ENCODE data around the gene NELFA. TPM values are rescaled to one million over a fixed set of nuclear protein-coding genes. Genes with fewer than 3 reads are reported as not detected.

Gene NELFA
- total and polyA plus RNA-seq, 10 of the 15 experiments (the other 5 are each of a cell fraction or from before 2014, with no cell fraction given) = 0.39 to 38.6 (median 16.7) TPM

DNA sequence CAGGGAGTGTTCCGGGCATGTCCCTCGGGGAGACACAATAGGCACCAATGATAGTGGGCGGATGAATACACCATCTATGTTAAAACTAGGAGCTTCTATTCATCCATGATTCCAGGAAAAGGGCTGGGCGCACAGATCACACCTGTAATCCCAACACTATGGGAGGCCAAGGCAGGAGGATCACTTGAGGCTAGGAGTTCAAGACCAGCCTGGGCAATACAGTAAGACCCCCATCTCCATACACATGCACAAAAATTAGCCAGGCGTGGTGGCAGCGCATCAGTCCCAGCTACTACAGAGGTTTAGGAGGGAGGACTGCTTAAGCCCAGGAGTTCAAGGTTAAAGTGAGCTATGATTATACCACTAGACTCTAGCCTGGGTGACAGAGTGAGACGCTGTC lies 2.4 kb downstream of the NELFA start:
- ATAC-seq (no peak), DNase-seq (ENCODE audit: low read depth, low spot score) (no peak), FAIRE-seq (no peak)
- ChIA-PET CTCF (interaction anchor here (0.5 to 1.7 kb wide), 5 partner anchors 10 to 313 kb away, joined by 3 to 5 read pairs (median 4); no protein-coding TSS in a partner anchor), RAD21 (ENCODE audit: unreplicated experiment) (interaction anchor here (0.6 kb wide), 1 partner anchor 498 kb away, joined by 3 read pairs; no protein-coding TSS in a partner anchor), SMC1A (ENCODE audit: uncharacterized antibody, unreplicated experiment) (interaction anchor here (1.2 kb wide), 1 partner anchor 123 kb away, joined by 3 read pairs; no protein-coding TSS in a partner anchor), POLR2A (interaction anchor here (1.2 kb wide), 1 partner anchor 9 kb away, joined by 3 read pairs; no protein-coding TSS in a partner anchor)
- H3K36me3 ChIP-seq (ENCODE audit: control insufficient read depth in 2 of 2, insufficient read depth in 2 of 2, low read length in 1 of 2) = peaks cover 0 to 6% of the 10 kb centered on the region in 2 experiments; a peak in 1 of 4 replicates
- no TSS peak for BruUV-seq (replicated peaks)
- WGBS (ENCODE audit: insufficient coverage, insufficient replicate concordance, low lambda C conversion rate, missing lambda C conversion rate) = 98% methylated on average over 6 of the region's 7 CpGs
- intact Hi-C loops (cut with micrococcal nuclease; ENCODE audit: unreplicated experiment) (loop anchor here (10.0 kb wide), 1 partner anchor 178 kb away; no protein-coding TSS in a partner anchor), in situ Hi-C loops (cut with MboI) (no loop called here)
- peaks cover 36% of the 10 kb centered on the region for H3K79me2 ChIP-seq (ENCODE audit: control insufficient read depth, insufficient read depth, low read length)
- no peak overlapping the region for H3K9ac ChIP-seq (ENCODE audit: control insufficient read depth, insufficient read depth, low read length)
- peaks cover 5% of the 10 kb centered on the region for H3K4me1 ChIP-seq (ENCODE audit: control insufficient read depth, insufficient read depth, low read length)
- no peak overlapping the region for H3K4me3 ChIP-seq
- no peak overlapping the region for H3K27ac ChIP-seq (ENCODE audit: control insufficient read depth, insufficient read depth)
- no peaks in the 10 kb centered on the region; the same call in 2 of the 3 replicates for H3K9me3 ChIP-seq (replicated peaks; ENCODE audit: control insufficient read depth, insufficient read depth, low read length)
- peak overlapping the region; percentile 85 for H3K4me2 ChIP-seq (ENCODE audit: control insufficient read depth, insufficient read depth)
- H2AFZ ChIP-seq (ENCODE audit: control insufficient read depth, low read depth, low read length) = no peak overlapping the region
- no peaks in the 10 kb centered on the region for H3K27me3 ChIP-seq (replicated peaks in 1 of 2; ENCODE audit: control insufficient read depth in 2 of 2, insufficient read depth in 2 of 2, low read length in 1 of 2)
- no peaks in the 10 kb centered on the region for H4K20me1 ChIP-seq (ENCODE audit: control insufficient read depth, insufficient read depth)
- TF ChIP-seq, protein P1, sequence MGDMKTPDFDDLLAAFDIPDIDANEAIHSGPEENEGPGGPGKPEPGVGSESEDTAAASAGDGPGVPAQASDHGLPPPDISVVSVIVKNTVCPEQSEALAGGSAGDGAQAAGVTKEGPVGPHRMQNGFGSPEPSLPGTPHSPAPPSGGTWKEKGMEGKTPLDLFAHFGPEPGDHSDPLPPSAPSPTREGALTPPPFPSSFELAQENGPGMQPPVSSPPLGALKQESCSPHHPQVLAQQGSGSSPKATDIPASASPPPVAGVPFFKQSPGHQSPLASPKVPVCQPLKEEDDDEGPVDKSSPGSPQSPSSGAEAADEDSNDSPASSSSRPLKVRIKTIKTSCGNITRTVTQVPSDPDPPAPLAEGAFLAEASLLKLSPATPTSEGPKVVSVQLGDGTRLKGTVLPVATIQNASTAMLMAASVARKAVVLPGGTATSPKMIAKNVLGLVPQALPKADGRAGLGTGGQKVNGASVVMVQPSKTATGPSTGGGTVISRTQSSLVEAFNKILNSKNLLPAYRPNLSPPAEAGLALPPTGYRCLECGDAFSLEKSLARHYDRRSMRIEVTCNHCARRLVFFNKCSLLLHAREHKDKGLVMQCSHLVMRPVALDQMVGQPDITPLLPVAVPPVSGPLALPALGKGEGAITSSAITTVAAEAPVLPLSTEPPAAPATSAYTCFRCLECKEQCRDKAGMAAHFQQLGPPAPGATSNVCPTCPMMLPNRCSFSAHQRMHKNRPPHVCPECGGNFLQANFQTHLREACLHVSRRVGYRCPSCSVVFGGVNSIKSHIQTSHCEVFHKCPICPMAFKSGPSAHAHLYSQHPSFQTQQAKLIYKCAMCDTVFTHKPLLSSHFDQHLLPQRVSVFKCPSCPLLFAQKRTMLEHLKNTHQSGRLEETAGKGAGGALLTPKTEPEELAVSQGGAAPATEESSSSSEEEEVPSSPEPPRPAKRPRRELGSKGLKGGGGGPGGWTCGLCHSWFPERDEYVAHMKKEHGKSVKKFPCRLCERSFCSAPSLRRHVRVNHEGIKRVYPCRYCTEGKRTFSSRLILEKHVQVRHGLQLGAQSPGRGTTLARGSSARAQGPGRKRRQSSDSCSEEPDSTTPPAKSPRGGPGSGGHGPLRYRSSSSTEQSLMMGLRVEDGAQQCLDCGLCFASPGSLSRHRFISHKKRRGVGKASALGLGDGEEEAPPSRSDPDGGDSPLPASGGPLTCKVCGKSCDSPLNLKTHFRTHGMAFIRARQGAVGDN (IDR thresholded peaks at IDR 0.05) = no peak
- TF ChIP-seq SUPT20H (IDR thresholded peaks at IDR 0.05; ENCODE audit: borderline replicate concordance, control insufficient read depth, low read depth, low read length) = no peak
- no peak for TF ChIP-seq ATF2 (IDR thresholded peaks at IDR 0.05; ENCODE audit: low read length)
- TF ChIP-seq NBN (IDR thresholded peaks at IDR 0.05) = no peak
- TF ChIP-seq SIN3A (IDR thresholded peaks at IDR 0.05; ENCODE audit: low read depth, low read length) = no peak
- TF ChIP-seq EED (IDR thresholded peaks at IDR 0.05; ENCODE audit: low read depth) = no peak
- TF ChIP-seq MLLT1 (IDR thresholded peaks at IDR 0.05) = no peak
- no peak for TF ChIP-seq HDAC2 (IDR thresholded peaks at IDR 0.05)
- TF ChIP-seq YY1 (IDR thresholded peaks at IDR 0.05; ENCODE audit: low read depth, low read length) = no peak
- TF ChIP-seq NR2C2 (IDR thresholded peaks at IDR 0.05; ENCODE audit: borderline replicate concordance, control insufficient read depth, insufficient read length, low read depth) = no peak
- TF ChIP-seq HDGF (IDR thresholded peaks at IDR 0.05) = no peak
- TF ChIP-seq NFYA (IDR thresholded peaks at IDR 0.05; ENCODE audit: borderline replicate concordance, low read depth, low read length) = no peak
- TF ChIP-seq WRNIP1 (IDR thresholded peaks at IDR 0.05; ENCODE audit: borderline replicate concordance, low read depth, low read length) = no peak
- no peak for TF ChIP-seq PAX5 (IDR thresholded peaks at IDR 0.05; ENCODE audit: borderline replicate concordance, low read depth, low read length)
- TF ChIP-seq BHLHE40 (IDR thresholded peaks at IDR 0.05; ENCODE audit: borderline replicate concordance in 1 of 2, low read depth in 2 of 2, low read length in 1 of 2) = no peak
- no peak for TF ChIP-seq PAX8 (IDR thresholded peaks at IDR 0.05)
- no peak for TF ChIP-seq LARP7 (IDR thresholded peaks at IDR 0.05)
- no peak for TF ChIP-seq KLF5 (IDR thresholded peaks at IDR 0.05; ENCODE audit: partially characterized antibody)

All from GM12878 (cell line).